B cell (primary cell): ENCODE results near the gene SH3TC1. TPM values are rescaled to one million over a fixed set of nuclear protein-coding genes. Genes with fewer than 3 reads are reported as not detected.

Experiments
- ATAC-seq: fragments of 200-7000 bp; cut with Tn5 transposase; one replicate; pipeline ENCODE4 v1.10.0; 2021; ENCODE audit warnings: low read depth, mild to moderate bottlenecking, moderate number of reproducible peaks, moderate library complexity
- CTCF ChIA-PET: fragments of 350-600 bp; sonication (Branson Sonifier 250); formaldehyde crosslinking; loops from one replicate; lab custom pipeline; 2021; ENCODE audit warnings: antibody characterized with exemption, inconsistent platforms; lab: Charles Lee
- POLR2A ChIA-PET: fragments of 350-600 bp; sonication (Branson Sonifier 250); formaldehyde crosslinking; loops from one replicate; lab custom pipeline; 2021; ENCODE audit warnings: antibody characterized with exemption; lab: Charles Lee
- DNase-seq: peaks from one replicate; pipeline ENCODE4 v3.0.0; 2013
- H2AFZ ChIP-seq: 2 replicates; pipeline ENCODE4 v1.6.1; 2012; ENCODE audit warnings: mild to moderate bottlenecking, low read depth, low read length; ENCODE audit not compliant: insufficient read depth, poor library complexity, severe bottlenecking
- H3K27ac ChIP-seq, 2 donors: 1 replicate in 1 of 2; 2 replicates in 1 of 2; pipeline ENCODE4 v1.5.1; 2012 to 2013; ENCODE audit warnings: low read length in 2 of 2, mild to moderate bottlenecking in 2 of 2, moderate library complexity in 1 of 2
- H3K27me3 ChIP-seq, 4 experiments: fragments of 200-600 bp in 1 of 4; sonication (generic) in 1 of 4; replicated peaks in 1 of 4; 1 replicate in 2 of 4; 2 replicates in 2 of 4; pipeline versions ENCODE4 v1.6.1 to v1.7.0; 2013 to 2016; ENCODE audit warnings: low read length in 3 of 4, mild to moderate bottlenecking in 2 of 4, mixed read lengths in 1 of 4, moderate library complexity in 1 of 4; ENCODE audit not compliant: insufficient read depth in 4 of 4, control insufficient read depth in 3 of 4; ENCODE audit errors: control extremely low read depth in 1 of 4
- H3K36me3 ChIP-seq, 2 experiments: replicated peaks in 1 of 2; 1 replicate in 1 of 2; 2 replicates in 1 of 2; pipeline versions ENCODE4 v1.6.1 to v1.7.1; 2013; ENCODE audit warnings: low read length in 1 of 2; ENCODE audit not compliant: insufficient read depth in 2 of 2, control insufficient read depth in 1 of 2; ENCODE audit errors: control extremely low read depth in 1 of 2, extremely low read depth in 1 of 2
- H3K4me1 ChIP-seq, 2 donors: fragments of 200-600 bp in 1 of 2; sonication (generic) in 1 of 2; 1 replicate in 1 of 2; 2 replicates in 1 of 2; pipeline versions ENCODE4 v1.5.1 to v1.6.1; 2013 to 2017; ENCODE audit warnings: low read length in 2 of 2; ENCODE audit not compliant: control insufficient read depth in 2 of 2, insufficient read depth in 2 of 2
- H3K4me2 ChIP-seq: replicated peaks from 2 replicates; pipeline ENCODE3; 2012; ENCODE audit warnings: mild to moderate bottlenecking, low read depth, low read length; ENCODE audit not compliant: poor library complexity, severe bottlenecking
- H3K4me3 ChIP-seq, 5 experiments: fragments of 200-600 bp in 1 of 5; sonication (generic) in 1 of 5; 1 replicate in 3 of 5; 2 replicates in 2 of 5; pipeline versions ENCODE4 v1.5.1 to v1.7.0; 2011 to 2016; ENCODE audit warnings: low read length in 4 of 5, mild to moderate bottlenecking in 4 of 5, low read depth in 2 of 5, control low read depth in 1 of 5, moderate library complexity in 1 of 5; ENCODE audit not compliant: insufficient read depth in 1 of 5; ENCODE audit errors: control extremely low read depth in 1 of 5, extremely low read depth in 1 of 5
- H3K79me2 ChIP-seq: fragments of 200-600 bp; sonication (generic); one replicate; pipeline ENCODE4 v1.6.0; 2016; ENCODE audit warnings: low read length; ENCODE audit not compliant: control insufficient read depth, insufficient read depth
- H3K9ac ChIP-seq: fragments of 200-600 bp; sonication (generic); 2 replicates; pipeline ENCODE4 v1.6.1; 2017; ENCODE audit warnings: mild to moderate bottlenecking, low read length, moderate library complexity
- H3K9me3 ChIP-seq, 3 donors: one replicate each; pipeline versions ENCODE4 v1.6.1 to v1.7.1; 2013; ENCODE audit warnings: low read length in 2 of 3; ENCODE audit not compliant: control insufficient read depth in 2 of 3, insufficient read depth in 1 of 3; ENCODE audit errors: control extremely low read depth in 1 of 3
- H4K20me1 ChIP-seq: 2 replicates; pipeline ENCODE4 v1.6.0; 2012; ENCODE audit warnings: mild to moderate bottlenecking, low read length; ENCODE audit not compliant: insufficient read depth, control insufficient read depth, poor library complexity, severe bottlenecking
- H3K27ac Mint-ChIP-seq: one replicate; pipeline ENCODE4 v1.8.0; 2021; ENCODE audit warnings: mixed read lengths
- H3K27me3 Mint-ChIP-seq: one replicate; pipeline ENCODE4 v1.8.0; 2021; ENCODE audit warnings: mixed read lengths
- H3K4me1 Mint-ChIP-seq: one replicate; pipeline ENCODE4 v1.8.0; 2021; ENCODE audit warnings: mixed read lengths
- H3K4me3 Mint-ChIP-seq: one replicate; pipeline ENCODE4 v1.8.0; 2021; ENCODE audit warnings: mixed read lengths
- H3K9me3 Mint-ChIP-seq: one replicate; pipeline ENCODE4 v1.8.0; 2022; ENCODE audit warnings: mixed read lengths; ENCODE audit not compliant: insufficient read depth
- CTCF ChIP-seq: fragments of 200-600 bp; IDR thresholded peaks from one replicate; pipeline ENCODE4 v1.8.0; 2022; ENCODE audit warnings: antibody characterized with exemption, mild to moderate bottlenecking
- EZH2 ChIP-seq: IDR thresholded peaks from 2 replicates; pipeline ENCODE4 v1.6.1; 2012; ENCODE audit warnings: borderline replicate concordance, low read depth, mild to moderate bottlenecking, moderate library complexity, low read length; ENCODE audit not compliant: insufficient read depth, poor library complexity, severe bottlenecking
- WGBS: methylation state at CpG from one replicate; pipeline ENCODE4 v1.1.5; 2013; ENCODE audit warnings: missing lambda C conversion rate; ENCODE audit not compliant: insufficient coverage; 5-methylcytosine and 5-hydroxymethylcytosine counted together
- intact Hi-C: fragments of 100-400 bp; cut with micrococcal nuclease; formaldehyde crosslinking; loops from one replicate; pipeline ENCODE4 v1.10.0; 2022
- polyA plus RNA-seq: library from polyadenylated mRNA; depleted of rRNA; stranded (reverse); fragments of >200 nt; gene quantifications from 2 replicates; pipeline ENCODE4 v1.2.3, GENCODE V29; 2012
- total RNA-seq, 2 donors: library from RNA; stranded (reverse); fragments of 120-200 nt in 1 of 2; gene quantifications; 1 replicate in 1 of 2; 2 replicates in 1 of 2; pipeline versions ENCODE4 v1.2.3 to v1.2.4, GENCODE V29; 2013 to 2022

Gene SH3TC1
- total and polyA plus RNA-seq, 2 donors (not counting 1 experiment from before 2014, with no cell fraction given), result 63.8 to 388 TPM

- Histone ChIP-seq H3K9me3 (peaks cover 0 to 7% (median 0%) of the 10 kb centered on the region in 3 donors), H3K36me3 (no peaks in the 10 kb centered on the region), H3K9ac (no peak overlapping the region), H3K27me3 (no peaks in the 10 kb centered on the region), H3K4me1 (no peaks in the 10 kb centered on the region), H3K4me3 (no peak overlapping the region), H3K4me2 (no peak overlapping the region), H4K20me1 (no peaks in the 10 kb centered on the region), H3K79me2 (no peaks in the 10 kb centered on the region), H2AFZ (no peak overlapping the region), H3K27ac (no peak overlapping the region)
- intact Hi-C loops, result no loop called here
- CTCF ChIA-PET, result interaction anchor here (1.0 to 1.8 kb wide), 3 partner anchors 12 to 27 kb away, joined by 3 to 4 read pairs (median 4); no protein-coding TSS in a partner anchor
- ATAC-seq, result no peak
- 92% methylated on average over 9 of the region's 9 CpGs for WGBS
- POLR2A ChIA-PET, result interaction anchor here (0.9 kb wide), 1 partner anchor 13 kb away, joined by 4 read pairs; no protein-coding TSS in a partner anchor
- no peak for DNase-seq
- Mint-ChIP-seq H3K9me3 (no peaks in the 10 kb centered on the region), H3K4me1 (peaks cover 4% of the 10 kb centered on the region), H3K27me3 (no peaks in the 10 kb centered on the region), H3K4me3 (no peak overlapping the region), H3K27ac (no peak overlapping the region)
- TF ChIP-seq CTCF, result no peak
- no peak for TF ChIP-seq EZH2
Measured at GRCh38 chr4:8179771-8180170, 19.3 kb upstream of the SH3TC1 start.

GRCh38 chr4:8180310-8181093, 18.6 kb upstream of the SH3TC1 start:
- no peaks in the 10 kb centered on the region for H4K20me1 ChIP-seq
- intact Hi-C loops, result no loop called here
- no peak for DNase-seq
- H3K27ac Mint-ChIP-seq, result peak overlapping the region; percentile 47
- no peaks in the 10 kb centered on the region for H3K79me2 ChIP-seq
- no peak overlapping the region for H3K4me3 ChIP-seq
- TF ChIP-seq EZH2 (no peak), CTCF (no peak)
- H3K4me1 ChIP-seq, result no peaks in the 10 kb centered on the region
- H3K27ac ChIP-seq, result no peak overlapping the region
- 90% methylated on average over 7 of the region's 8 CpGs for WGBS
- H3K9me3 Mint-ChIP-seq, result no peaks in the 10 kb centered on the region
- ATAC-seq, result no peak
- no peaks in the 10 kb centered on the region for H3K27me3 ChIP-seq
- no peak overlapping the region for H2AFZ ChIP-seq
- POLR2A ChIA-PET, result interaction anchor here (0.9 to 1.2 kb wide), 2 partner anchors 8 to 12 kb away, joined by 4 to 5 read pairs; no protein-coding TSS in a partner anchor
- H3K4me3 Mint-ChIP-seq, result no peak overlapping the region
- H3K4me1 Mint-ChIP-seq, result peaks cover 4% of the 10 kb centered on the region
- H3K27me3 Mint-ChIP-seq, result no peaks in the 10 kb centered on the region
- CTCF ChIA-PET, result interaction anchor here (1.0 to 2.1 kb wide), 3 partner anchors 8 to 27 kb away, joined by 3 to 9 read pairs (median 4); no protein-coding TSS in a partner anchor
- no peak overlapping the region for H3K9ac ChIP-seq
- H3K4me2 ChIP-seq, result no peak overlapping the region
- H3K36me3 ChIP-seq, result no peaks in the 10 kb centered on the region
- H3K9me3 ChIP-seq, result peaks cover 0 to 6% (median 0%) of the 10 kb centered on the region in 3 donors
